CD8-positive, alpha-beta memory T cell (primary cell): ENCODE data around the gene DBNL. TPM values are rescaled to one million over a fixed set of nuclear protein-coding genes. Genes with fewer than 3 reads are reported as not detected.

Source experiments
- CTCF ChIA-PET: fragments of 350-600 bp; sonication (Branson Sonifier 250); formaldehyde crosslinking; loops from one replicate; lab custom pipeline; 2021; ENCODE audit warnings: antibody characterized with exemption; lab: Charles Lee
- POLR2A ChIA-PET: fragments of 350-600 bp; sonication (Branson Sonifier 250); formaldehyde crosslinking; loops from one replicate; lab custom pipeline; 2021; ENCODE audit warnings: antibody characterized with exemption; lab: Charles Lee
- DNase-seq, 5 donors: peaks; one replicate each; pipeline versions ENCODE4 v3.0.0 to v3.0.0-alpha.2; 2020 to 2022; ENCODE audit warnings: mixed read lengths in 1 of 5
- H3K27ac ChIP-seq: one replicate; pipeline ENCODE4 v1.7.0; 2013; ENCODE audit warnings: low read depth, mild to moderate bottlenecking, low read length, moderate library complexity
- H3K27me3 ChIP-seq: 2 replicates; pipeline ENCODE4 v1.7.0; 2013; ENCODE audit warnings: low read length, mild to moderate bottlenecking; ENCODE audit not compliant: insufficient read depth, poor library complexity, severe bottlenecking
- H3K36me3 ChIP-seq: 2 replicates; pipeline ENCODE4 v1.7.0; 2013; ENCODE audit warnings: mild to moderate bottlenecking, low read length, moderate library complexity; ENCODE audit not compliant: insufficient read depth
- H3K4me1 ChIP-seq: 2 replicates; pipeline ENCODE4 v1.7.0; 2013; ENCODE audit warnings: mild to moderate bottlenecking, low read length, moderate library complexity; ENCODE audit not compliant: insufficient read depth
- H3K4me3 ChIP-seq: 2 replicates; pipeline ENCODE4 v1.7.0; 2013; ENCODE audit warnings: mild to moderate bottlenecking, low read length
- H3K9me3 ChIP-seq: 2 replicates; pipeline ENCODE4 v1.7.0; 2013; ENCODE audit warnings: mild to moderate bottlenecking, low read length
- H3K27ac Mint-ChIP-seq, 8 donors: one replicate each; pipeline ENCODE4 v1.8.0; 2020 to 2021; ENCODE audit warnings: mixed read lengths in 8 of 8, mild to moderate bottlenecking in 6 of 8, inconsistent platforms in 3 of 8, moderate library complexity in 3 of 8
- H3K27me3 Mint-ChIP-seq, 2 donors: one replicate each; pipeline ENCODE4 v1.8.0; 2020 to 2021; ENCODE audit warnings: mixed read lengths in 2 of 2, mild to moderate bottlenecking in 1 of 2, moderate library complexity in 1 of 2
- H3K36me3 Mint-ChIP-seq, 3 donors: one replicate each; pipeline ENCODE4 v1.8.0; 2020 to 2021; ENCODE audit warnings: mixed read lengths in 3 of 3, inconsistent platforms in 1 of 3, mild to moderate bottlenecking in 1 of 3
- H3K4me1 Mint-ChIP-seq, 3 donors: one replicate each; pipeline ENCODE4 v1.8.0; 2020 to 2021; ENCODE audit warnings: mixed read lengths in 3 of 3, inconsistent platforms in 1 of 3, mild to moderate bottlenecking in 1 of 3
- H3K4me3 Mint-ChIP-seq, 7 donors: one replicate each; pipeline ENCODE4 v1.8.0; 2020 to 2021; ENCODE audit warnings: mixed read lengths in 7 of 7, mild to moderate bottlenecking in 6 of 7, moderate library complexity in 4 of 7, inconsistent platforms in 2 of 7
- H3K9me3 Mint-ChIP-seq, 5 donors: one replicate each; pipeline ENCODE4 v1.8.0; 2020 to 2022; ENCODE audit warnings: mixed read lengths in 5 of 5, mild to moderate bottlenecking in 3 of 5, moderate library complexity in 2 of 5, inconsistent platforms in 1 of 5
- polyA plus RNA-seq: library from polyadenylated mRNA; unstranded; fragments of 300-500 nt; fragmentation: Illumina TruSeq; gene quantifications from one replicate; pipeline ENCODE4 v1.2.3, GENCODE V29; 2021
- total RNA-seq, 2 experiments: library from RNA; stranded (reverse); gene quantifications; one replicate each; pipeline ENCODE4 v1.2.3, GENCODE V29; 2021

Gene DBNL
- total and polyA plus RNA-seq, 3 experiments from 2014 or later = 144 to 184 (median 154) TPM

DNA sequence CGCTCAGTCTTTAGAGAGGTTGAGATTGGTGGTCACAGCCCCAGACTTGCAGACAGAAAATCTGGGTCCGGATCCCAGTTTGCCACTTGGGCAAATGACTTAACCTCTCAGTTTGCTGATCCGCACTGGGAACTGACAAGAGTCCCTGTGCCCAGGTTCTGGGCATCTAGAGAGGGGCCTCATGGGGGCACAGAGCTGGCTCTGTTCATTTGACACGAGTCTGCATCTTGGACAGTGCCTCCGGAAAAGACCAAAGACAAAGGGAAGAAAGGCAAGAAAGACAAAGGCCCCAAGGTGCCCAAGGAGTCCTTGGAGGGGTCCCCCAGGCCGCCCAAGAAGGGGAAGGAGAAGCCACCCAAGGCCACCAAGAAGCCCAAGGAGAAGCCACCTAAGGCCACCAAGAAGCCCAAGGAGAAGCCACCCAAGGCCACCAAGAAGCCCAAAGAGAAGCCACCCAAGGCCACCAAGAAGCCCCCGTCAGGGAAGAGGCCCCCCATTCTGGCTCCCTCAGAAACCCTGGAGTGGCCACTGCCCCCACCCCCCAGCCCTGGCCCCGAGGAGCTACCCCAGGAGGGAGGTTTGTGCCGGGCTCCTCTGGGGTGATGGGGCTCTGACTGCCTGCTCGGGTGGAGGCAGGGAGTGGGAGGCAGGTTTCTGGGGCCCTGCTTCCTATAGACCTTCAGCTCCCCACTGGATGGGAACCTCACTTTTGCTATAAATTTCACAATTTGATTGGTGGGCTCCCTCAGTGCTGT is 62.0 kb downstream of the DBNL start:
- peaks cover 3% of the 10 kb centered on the region for H3K27me3 ChIP-seq
- DNase-seq = no peak
- no peak overlapping the region for H3K4me3 ChIP-seq
- H3K4me1 ChIP-seq = peaks cover 11% of the 10 kb centered on the region
- Mint-ChIP-seq H3K27ac (no peak overlapping the region), H3K4me1 (peaks cover 8 to 17% (median 11%) of the 10 kb centered on the region in 3 donors), H3K36me3 (no peaks in the 10 kb centered on the region), H3K9me3 (no peaks in the 10 kb centered on the region), H3K4me3 (peak overlapping the region in 2 of 7 donors; percentile 4 to 49), H3K27me3 (peaks cover 22 to 38% of the 10 kb centered on the region in 2 donors)
- no peaks in the 10 kb centered on the region for H3K9me3 ChIP-seq
- ChIA-PET CTCF (no interaction called here), POLR2A (interaction anchor here (0.6 kb wide), 1 partner anchor 125 kb away, joined by 3 read pairs; no protein-coding TSS in a partner anchor)
- H3K36me3 ChIP-seq = no peaks in the 10 kb centered on the region
- no peak overlapping the region for H3K27ac ChIP-seq

- POLR2A ChIA-PET = no interaction called here
- no peaks in the 10 kb centered on the region for H3K36me3 ChIP-seq
- H3K27me3 Mint-ChIP-seq = peaks cover 20 to 35% of the 10 kb centered on the region in 2 donors
- H3K4me3 Mint-ChIP-seq = no peak overlapping the region
- no peak overlapping the region for H3K27ac ChIP-seq
- no peak overlapping the region for H3K4me3 ChIP-seq
- peaks cover 3% of the 10 kb centered on the region for H3K27me3 ChIP-seq
- peaks cover 8 to 17% (median 11%) of the 10 kb centered on the region in 3 donors for H3K4me1 Mint-ChIP-seq
- DNase-seq = no peak
- no peak overlapping the region for H3K27ac Mint-ChIP-seq
- no peaks in the 10 kb centered on the region for H3K9me3 Mint-ChIP-seq
- peaks cover 11% of the 10 kb centered on the region for H3K4me1 ChIP-seq
- H3K36me3 Mint-ChIP-seq = no peaks in the 10 kb centered on the region
- H3K9me3 ChIP-seq = no peaks in the 10 kb centered on the region
- CTCF ChIA-PET = no interaction called here
Measured at GRCh38 chr7:44107116-44107960, 62.8 kb downstream of the DBNL start.

GRCh38 chr7:44107961-44108767 is 63.7 kb downstream of the DBNL start:
- Mint-ChIP-seq H3K36me3 (no peaks in the 10 kb centered on the region), H3K9me3 (no peaks in the 10 kb centered on the region), H3K4me1 (peaks cover 8 to 17% (median 11%) of the 10 kb centered on the region in 3 donors), H3K27ac (no peak overlapping the region), H3K4me3 (no peak overlapping the region), H3K27me3 (peaks cover 16 to 26% of the 10 kb centered on the region in 2 donors)
- H3K4me3 ChIP-seq = no peak overlapping the region
- DNase-seq = no peak
- POLR2A ChIA-PET = no interaction called here
- peaks cover 11% of the 10 kb centered on the region for H3K4me1 ChIP-seq
- H3K27ac ChIP-seq = no peak overlapping the region
- peaks cover 3% of the 10 kb centered on the region for H3K27me3 ChIP-seq
- H3K9me3 ChIP-seq = no peaks in the 10 kb centered on the region
- CTCF ChIA-PET = no interaction called here
- no peaks in the 10 kb centered on the region for H3K36me3 ChIP-seq

GRCh38 chr7:44108768-44109750 is 64.6 kb downstream of the DBNL start:
- Mint-ChIP-seq H3K36me3 (peaks cover 0 to 3% (median 2%) of the 10 kb centered on the region in 3 donors), H3K9me3 (no peaks in the 10 kb centered on the region), H3K4me3 (no peak overlapping the region), H3K27ac (no peak overlapping the region), H3K4me1 (peaks cover 8 to 14% (median 11%) of the 10 kb centered on the region in 3 donors), H3K27me3 (peaks cover 11 to 22% of the 10 kb centered on the region in 2 donors)
- no peak overlapping the region for H3K4me3 ChIP-seq
- H3K4me1 ChIP-seq = peaks cover 11% of the 10 kb centered on the region
- H3K9me3 ChIP-seq = no peaks in the 10 kb centered on the region
- ChIA-PET CTCF (no interaction called here), POLR2A (no interaction called here)
- H3K27ac ChIP-seq = no peak overlapping the region
- no peaks in the 10 kb centered on the region for H3K27me3 ChIP-seq
- no peak for DNase-seq
- peaks cover 1% of the 10 kb centered on the region for H3K36me3 ChIP-seq

GRCh38 chr7:44109991-44110390 is 65.5 kb downstream of the DBNL start:
- H3K36me3 ChIP-seq = peaks cover 4% of the 10 kb centered on the region
- peaks cover 6 to 11% (median 9%) of the 10 kb centered on the region in 3 donors for H3K4me1 Mint-ChIP-seq
- no peaks in the 10 kb centered on the region for H3K9me3 Mint-ChIP-seq
- CTCF ChIA-PET = no interaction called here
- H3K4me3 ChIP-seq = no peak overlapping the region
- no peaks in the 10 kb centered on the region for H3K27me3 ChIP-seq
- H3K27ac ChIP-seq = no peak overlapping the region
- peaks cover 10 to 20% of the 10 kb centered on the region in 2 donors for H3K27me3 Mint-ChIP-seq
- H3K27ac Mint-ChIP-seq = no peak overlapping the region
- no peak for DNase-seq
- peaks cover 0 to 12% (median 2%) of the 10 kb centered on the region in 3 donors for H3K36me3 Mint-ChIP-seq
- POLR2A ChIA-PET = no interaction called here
- H3K4me1 ChIP-seq = peaks cover 8% of the 10 kb centered on the region
- H3K9me3 ChIP-seq = no peaks in the 10 kb centered on the region
- no peak overlapping the region for H3K4me3 Mint-ChIP-seq

GRCh38 chr7:44110719-44111635 is 66.5 kb downstream of the DBNL start:
- Mint-ChIP-seq H3K4me1 (peaks cover 0 to 1% (median under 1%) of the 10 kb centered on the region in 3 donors), H3K27ac (no peak overlapping the region), H3K4me3 (no peak overlapping the region), H3K9me3 (no peaks in the 10 kb centered on the region), H3K36me3 (peaks cover 0 to 21% (median 4%) of the 10 kb centered on the region in 3 donors), H3K27me3 (peaks cover 0 to 10% of the 10 kb centered on the region in 2 donors)
- no peak overlapping the region for H3K27ac ChIP-seq
- no peaks in the 10 kb centered on the region for H3K4me1 ChIP-seq
- H3K27me3 ChIP-seq = no peaks in the 10 kb centered on the region
- no peak for DNase-seq
- ChIA-PET CTCF (interaction anchor here (1.4 kb wide), 1 partner anchor 13 kb away, joined by 3 read pairs; the partner anchor contains the start of gene POLD2), POLR2A (no interaction called here)
- peaks cover 4% of the 10 kb centered on the region for H3K36me3 ChIP-seq
- no peaks in the 10 kb centered on the region for H3K9me3 ChIP-seq
- no peak overlapping the region for H3K4me3 ChIP-seq
